LNCAP (cell line): ENCODE measurements around the gene ASTN1.

Experiments used
- CTCF ChIP-seq: fragments of 450-650 bp; IDR thresholded peaks from 2 replicates; pipeline ENCODE4 v1.5.1; 2017; ENCODE audit warnings: mild to moderate bottlenecking

Gene ASTN1

GRCh38 chr1:176879784-176880620 lies 284.5 kb downstream of the ASTN1 start:
- no peak for TF ChIP-seq CTCF

GRCh38 chr1:176878750-176879536 lies 285.6 kb downstream of the ASTN1 start:
- TF ChIP-seq CTCF, result no peak; the same call in 1 of the 2 replicates

- TF ChIP-seq CTCF, result no peak
Observed at GRCh38 chr1:176877557-176877956, 287.0 kb downstream of the ASTN1 start.

- no peak for TF ChIP-seq CTCF
Observed at GRCh38 chr1:176876966-176877515, 287.5 kb downstream of the ASTN1 start.

GRCh38 chr1:176869577-176869976 lies 294.9 kb downstream of the ASTN1 start:
- no peak for TF ChIP-seq CTCF

- no peak for TF ChIP-seq CTCF
Observed at GRCh38 chr1:176866011-176866714, 298.3 kb downstream of the ASTN1 start.

GRCh38 chr1:176864211-176864610 lies 300.3 kb downstream of the ASTN1 start:
- no peak for TF ChIP-seq CTCF
